ENCODE data around the gene LTB4R2. TPM values are rescaled to one million over a fixed set of nuclear protein-coding genes. Genes with fewer than 3 reads are reported as not detected.

Gene LTB4R2
- 10 to 100 TPM in 1 of 8 experiments, 1 to 10 TPM in 7; 1.3 to 14.6 (median 2.3) TPM for total RNA-seq

DNA sequence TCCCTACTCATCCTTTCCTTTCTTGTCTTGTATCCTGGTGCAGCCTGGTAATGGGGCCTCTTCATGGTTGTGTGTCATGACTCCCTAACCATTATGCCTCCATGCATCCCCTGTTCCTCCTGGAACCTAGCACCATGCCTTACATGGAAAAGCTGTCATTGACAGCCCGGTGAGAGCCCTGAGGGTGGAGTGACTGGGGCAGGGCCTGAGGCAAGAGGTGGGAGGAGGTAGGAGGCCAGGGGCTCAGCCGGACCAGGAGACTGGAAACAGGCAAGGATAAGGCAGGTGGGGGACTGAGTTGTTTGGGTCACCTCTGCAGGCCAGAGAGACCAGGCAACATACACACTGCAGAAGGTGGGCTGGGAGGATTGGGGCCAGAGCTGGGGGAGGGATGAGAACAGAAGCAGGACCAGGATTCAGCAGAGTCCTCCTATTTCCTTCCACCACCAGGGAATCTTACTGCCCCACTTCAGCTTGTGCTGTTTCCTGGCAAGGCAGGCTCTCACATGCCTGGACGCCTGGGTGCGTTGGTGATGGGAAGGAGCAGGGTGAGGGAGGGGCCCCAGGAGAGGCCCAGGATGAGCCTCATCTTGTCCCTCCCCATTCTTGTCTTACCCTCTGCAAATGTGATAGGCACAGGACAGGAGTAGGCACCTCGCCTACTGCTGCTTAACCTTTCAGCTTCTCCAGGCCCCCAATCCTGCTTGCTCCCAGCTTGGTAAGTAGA lies at the start of gene LTB4R2:
TSS of gene LTB4R2 (plus strand) at position 603 of the 727 bp plus-strand sequence. CDS start 525 bp downstream, outside the sequence.
- in situ Hi-C loops (cut with MboI; ENCODE audit: low pct_unique_long_range_greater_than_20kb in 2 of 9, low sequenced_read_pairs in 9 of 9, unreplicated experiment in 9 of 9) = no loop called here
- Histone ChIP-seq H3K4me1 (replicated peaks in 1 of 2) (peaks cover 0 to 3% of the 10 kb centered on the region in 2 donors), H3K27ac (no peak within 1 kb of the TSS), H3K4me3 (no peak within 1 kb of the TSS)
- ATAC-seq (replicated peaks in 6 of 8) = peak in 1 of 8 experiments; percentile 6
- WGBS, 10 experiments = 40 to 100% (median 90%) methylated on average over 1 to 3 of the region's 5 CpGs; no CpG with 5 or more reads in 4 of the 10 experiments

DNA sequence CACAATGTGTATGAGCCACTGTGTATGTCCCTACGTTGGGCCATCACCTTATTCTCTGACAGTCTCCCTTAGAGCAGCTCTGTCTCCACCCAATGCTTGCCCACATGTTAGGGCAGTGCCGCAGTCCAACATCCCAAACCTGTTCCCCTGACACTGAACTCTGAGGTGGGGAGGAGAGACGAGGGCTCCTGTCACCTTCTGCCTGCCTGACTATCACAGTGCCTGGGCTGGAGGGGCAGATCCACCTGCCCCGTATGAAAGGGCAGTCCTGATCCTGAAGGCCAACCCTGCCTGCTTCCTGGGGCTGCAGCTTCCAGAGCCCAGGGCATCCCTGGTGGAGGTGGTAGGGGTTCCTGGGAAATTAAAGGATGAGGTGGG lies 49.2 kb upstream of the LTB4R2 start:
- Histone ChIP-seq H3K27ac (no peak overlapping the region), H3K4me1 (replicated peaks in 1 of 2) (no peaks in the 10 kb centered on the region), H3K4me3 (no peak overlapping the region)
- no peak for ATAC-seq (replicated peaks in 6 of 8)
- WGBS, 10 experiments = 40 to 100% (median 79%) methylated on average over 1 to 2 of the region's 4 CpGs; no CpG with 5 or more reads in 5 of the 10 experiments
- in situ Hi-C loops (cut with MboI; ENCODE audit: low pct_unique_long_range_greater_than_20kb in 2 of 9, low sequenced_read_pairs in 9 of 9, unreplicated experiment in 9 of 9) = no loop called here

DNA sequence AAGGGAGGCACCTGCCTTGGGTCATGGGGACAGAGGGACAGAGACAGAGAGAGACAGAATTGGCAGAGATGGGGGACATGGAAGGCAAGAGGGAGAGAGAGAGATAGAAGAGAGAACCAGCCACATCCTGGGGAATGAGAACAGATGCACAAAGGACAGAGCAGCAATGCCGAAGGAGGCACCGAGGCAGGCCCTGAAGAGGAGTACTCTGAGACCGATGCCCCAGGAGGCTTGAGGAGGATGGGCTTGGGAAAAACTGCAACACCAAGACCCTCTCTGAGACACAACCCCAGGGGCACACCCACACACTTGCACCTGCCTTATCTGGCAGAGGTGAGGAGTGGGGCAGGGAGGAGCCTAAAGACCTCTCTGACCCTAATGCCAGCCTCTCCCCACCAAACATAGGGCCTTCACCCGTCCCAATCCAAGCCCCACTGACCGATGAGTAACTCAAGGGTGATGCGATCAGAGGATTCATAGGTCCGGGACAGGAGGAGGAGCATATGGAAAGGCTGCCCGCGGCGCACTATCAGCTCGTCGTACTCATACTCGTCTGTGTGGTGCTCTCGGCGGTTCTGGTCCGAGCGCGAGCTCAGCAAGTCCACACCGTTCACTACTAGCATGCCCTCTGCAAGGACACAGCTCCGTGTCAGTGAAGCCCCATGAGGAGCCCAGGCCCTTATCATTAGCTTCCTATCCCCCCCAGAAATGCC lies 48.5 kb upstream of the LTB4R2 start:
- WGBS, 10 experiments = 84 to 93% (median 86%) methylated on average over 2 to 17 of the region's 20 CpGs; no CpG with 5 or more reads in 7 of the 10 experiments
- in situ Hi-C loops (cut with MboI; ENCODE audit: low pct_unique_long_range_greater_than_20kb in 2 of 9, low sequenced_read_pairs in 9 of 9, unreplicated experiment in 9 of 9) = no loop called here
- ATAC-seq (replicated peaks in 6 of 8) = no peak
- no peaks in the 10 kb centered on the region for H3K4me1 ChIP-seq (replicated peaks in 1 of 2)
- H3K4me3 ChIP-seq = no peak overlapping the region
- no peak overlapping the region for H3K27ac ChIP-seq

DNA sequence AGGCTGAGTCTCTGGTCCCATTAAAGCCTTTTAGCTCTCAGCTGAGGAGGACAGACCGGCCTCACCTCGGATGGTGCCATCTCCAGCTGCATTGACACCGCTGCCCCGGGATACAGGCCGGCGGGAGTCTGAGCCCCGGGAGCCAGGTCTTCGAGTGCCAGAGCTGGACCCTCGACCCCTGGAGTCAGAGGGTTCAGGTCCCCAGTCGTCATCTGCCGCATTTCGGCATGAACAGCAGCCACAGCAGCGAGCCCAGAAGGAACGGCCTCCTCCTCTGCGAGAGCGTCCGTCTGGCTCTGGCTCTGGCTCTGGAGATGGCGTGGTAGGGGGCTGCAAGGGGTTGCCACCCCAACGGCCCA lies 48.0 kb upstream of the LTB4R2 start:
- Histone ChIP-seq H3K27ac (no peak overlapping the region), H3K4me3 (no peak overlapping the region), H3K4me1 (replicated peaks in 1 of 2) (no peaks in the 10 kb centered on the region)
- no peak for ATAC-seq (replicated peaks in 6 of 8)
- WGBS, 10 experiments = 40 to 100% (median 80%) methylated on average over 1 to 4 of the region's 19 CpGs; no CpG with 5 or more reads in 4 of the 10 experiments
- in situ Hi-C loops (cut with MboI; ENCODE audit: low pct_unique_long_range_greater_than_20kb in 2 of 9, low sequenced_read_pairs in 9 of 9, unreplicated experiment in 9 of 9) = no loop called here

- in situ Hi-C loops (cut with MboI; ENCODE audit: low pct_unique_long_range_greater_than_20kb in 2 of 9, low sequenced_read_pairs in 9 of 9, unreplicated experiment in 9 of 9) = no loop called here
- Histone ChIP-seq H3K4me3 (no peak within 1 kb of the TSS), H3K27ac (no peak within 1 kb of the TSS), H3K4me1 (replicated peaks in 1 of 2) (no peaks in the 10 kb centered on the region)
- peak in 1 of 8 experiments; percentile 24 for ATAC-seq (replicated peaks in 6 of 8)
- 58 to 83% (median 72%) methylated on average over 1 to 2 of the region's 14 CpGs; no CpG with 5 or more reads in 7 of the 10 experiments for WGBS, 10 experiments
Observed at GRCh38 chr14:24262821-24263733, 46.9 kb upstream of the LTB4R2 start, which contains the start of gene TGM1. TSS of gene TGM1 (minus strand) at chr14:24263177. CDS start at chr14:24262352, 825 bp downstream.

- in situ Hi-C loops (cut with MboI; ENCODE audit: low pct_unique_long_range_greater_than_20kb in 2 of 9, low sequenced_read_pairs in 9 of 9, unreplicated experiment in 9 of 9) = no loop called here
- ATAC-seq (replicated peaks in 6 of 8) = no peak
- WGBS, 10 experiments = 72% methylated on average over 3 of the region's 6 CpGs; no CpG with 5 or more reads in 9 of the 10 experiments
- Histone ChIP-seq H3K4me1 (replicated peaks in 1 of 2) (no peaks in the 10 kb centered on the region), H3K27ac (no peak overlapping the region), H3K4me3 (no peak overlapping the region)
Observed at GRCh38 chr14:24263848-24264247, 46.1 kb upstream of the LTB4R2 start.

DNA sequence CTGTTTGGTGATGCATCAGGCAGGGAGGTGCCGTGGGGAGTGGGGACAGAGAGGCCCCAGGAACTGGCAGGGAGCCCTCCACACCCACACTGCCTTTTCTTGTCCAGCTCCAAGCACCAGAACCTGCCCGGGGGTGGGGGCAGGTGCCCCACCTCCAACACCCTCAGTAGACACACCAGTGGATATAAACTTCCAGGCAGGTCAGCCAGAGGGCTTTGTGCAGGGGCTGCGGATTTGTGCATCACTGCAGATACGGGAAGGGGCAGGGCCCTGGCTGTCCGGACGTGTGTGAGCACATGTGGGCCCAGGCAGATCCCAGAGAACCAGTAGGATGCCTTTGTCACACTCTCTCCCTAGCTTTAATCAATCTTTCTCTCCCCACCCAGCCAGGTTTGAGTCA lies 45.6 kb upstream of the LTB4R2 start:
- H3K27ac ChIP-seq = no peak overlapping the region
- no peaks in the 10 kb centered on the region for H3K4me1 ChIP-seq (replicated peaks in 1 of 2)
- WGBS, 10 experiments = 0 to 33% methylated on average over 1 to 2 of the region's 6 CpGs; no CpG with 5 or more reads in 8 of the 10 experiments
- in situ Hi-C loops (cut with MboI; ENCODE audit: low pct_unique_long_range_greater_than_20kb in 2 of 9, low sequenced_read_pairs in 9 of 9, unreplicated experiment in 9 of 9) = no loop called here
- H3K4me3 ChIP-seq = no peak overlapping the region
- ATAC-seq (replicated peaks in 6 of 8) = peak in 3 of 8 experiments; percentile 61 to 89 (median 85)

- in situ Hi-C loops (cut with MboI; ENCODE audit: low pct_unique_long_range_greater_than_20kb in 2 of 9, low sequenced_read_pairs in 9 of 9, unreplicated experiment in 9 of 9) = no loop called here
- no peak overlapping the region for H3K27ac ChIP-seq
- no peak overlapping the region for H3K4me3 ChIP-seq
- no peaks in the 10 kb centered on the region for H3K4me1 ChIP-seq (replicated peaks in 1 of 2)
- 74 to 100% (median 100%) methylated on average over 1 to 6 of the region's 18 CpGs; no CpG with 5 or more reads in 7 of the 10 experiments for WGBS, 10 experiments
- no peak for ATAC-seq (replicated peaks in 6 of 8)
Observed at GRCh38 chr14:24266344-24267244, 43.3 kb upstream of the LTB4R2 start.

- ATAC-seq (replicated peaks in 6 of 8) = no peak
- WGBS, 10 experiments = 60 to 100% (median 90%) methylated on average over 2 to 7 of the region's 9 CpGs; no CpG with 5 or more reads in 4 of the 10 experiments
- in situ Hi-C loops (cut with MboI; ENCODE audit: low pct_unique_long_range_greater_than_20kb in 2 of 9, low sequenced_read_pairs in 9 of 9, unreplicated experiment in 9 of 9) = no loop called here
Observed at GRCh38 chr14:24267516-24267915, 42.4 kb upstream of the LTB4R2 start.

DNA sequence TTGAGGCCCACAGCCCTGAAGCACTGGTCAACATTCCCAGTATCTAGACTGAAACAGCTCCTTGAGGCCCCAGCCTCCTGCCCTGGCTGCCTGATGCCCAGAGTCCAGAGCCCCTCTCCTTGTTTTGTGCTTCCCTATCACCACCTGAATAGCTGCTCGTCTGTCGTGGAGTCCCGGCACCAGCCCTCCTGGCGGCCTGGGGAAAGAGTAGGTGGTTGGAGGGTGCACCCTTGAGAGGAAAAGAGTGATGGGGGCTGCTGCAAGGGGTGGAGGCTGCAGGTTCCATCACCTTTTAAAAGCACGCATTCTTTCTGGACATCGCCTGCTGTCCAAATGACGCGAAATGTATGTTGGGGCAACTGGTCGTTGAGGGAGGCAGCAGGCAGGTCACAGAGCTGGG lies 41.7 kb upstream of the LTB4R2 start:
- 40 to 78% (median 60%) methylated on average over 1 to 9 of the region's 9 CpGs; no CpG with 5 or more reads in 7 of the 10 experiments for WGBS, 10 experiments
- Histone ChIP-seq H3K4me3 (no peak overlapping the region), H3K27ac (no peak overlapping the region), H3K4me1 (replicated peaks in 1 of 2) (peaks cover 0 to 2% of the 10 kb centered on the region in 2 donors)
- no peak for ATAC-seq (replicated peaks in 6 of 8)
- in situ Hi-C loops (cut with MboI; ENCODE audit: low pct_unique_long_range_greater_than_20kb in 2 of 9, low sequenced_read_pairs in 9 of 9, unreplicated experiment in 9 of 9) = no loop called here

More at GRCh38 chr14:24267516-24267915, 42.4 kb upstream of the LTB4R2 start:
- Histone ChIP-seq H3K27ac (no peak overlapping the region), H3K4me3 (no peak overlapping the region), H3K4me1 (replicated peaks in 1 of 2) (peaks cover 0 to 2% of the 10 kb centered on the region in 2 donors)

- 0 to 100% (median 91%) methylated on average over 1 to 4 of the region's 8 CpGs; no CpG with 5 or more reads in 3 of the 10 experiments for WGBS, 10 experiments
Observed at GRCh38 chr14:24269368-24269767, 40.6 kb upstream of the LTB4R2 start.

More at GRCh38 chr14:24269368-24269767, 40.6 kb upstream of the LTB4R2 start:
- no peak for ATAC-seq (replicated peaks in 6 of 8)
- Histone ChIP-seq H3K27ac (no peak overlapping the region), H3K4me3 (no peak overlapping the region), H3K4me1 (replicated peaks in 1 of 2) (peaks cover 0 to 2% of the 10 kb centered on the region in 2 donors)
- in situ Hi-C loops (cut with MboI; ENCODE audit: low pct_unique_long_range_greater_than_20kb in 2 of 9, low sequenced_read_pairs in 9 of 9, unreplicated experiment in 9 of 9) = no loop called here

Measured in motor neuron (in vitro differentiated cells).